ENCODE measurements around the gene AKAP13. TPM values are rescaled to one million over a fixed set of nuclear protein-coding genes. Genes with fewer than 3 reads are reported as not detected.
"Not testable (repeated sequence)": the region's sequence is repeated elsewhere in the genome, so short reads cannot be mapped to it uniquely, and the experiment has no call there.

AKAP13 gene
- total and polyA plus RNA-seq, 2 donors (not counting 1 experiment from before 2014, with no cell fraction given) = 73.8 to 358 TPM

DNA sequence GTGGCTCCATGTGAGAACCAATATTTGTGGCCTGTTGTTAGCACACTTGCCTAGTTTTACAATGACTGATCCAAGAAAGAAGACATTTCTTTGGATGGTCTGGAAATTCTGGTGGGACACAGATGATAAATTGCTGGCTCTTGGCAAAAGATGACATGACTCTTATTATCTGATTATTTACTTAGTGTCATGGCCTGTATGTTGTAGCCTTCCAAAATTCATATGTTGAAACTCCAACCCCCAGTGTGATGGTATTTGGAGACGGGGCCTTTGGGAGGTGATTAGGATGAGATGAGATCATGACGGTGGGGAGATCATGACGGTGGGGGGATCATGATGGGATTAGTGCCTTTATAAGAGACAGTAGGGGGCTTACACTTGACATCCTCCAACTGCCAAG lies 30.0 kb upstream of the AKAP13 start:
- no peaks in the 10 kb centered on the region for H4K20me1 ChIP-seq (ENCODE audit: control insufficient read depth, insufficient read depth, low read length, poor library complexity, severe bottlenecking)
- H3K4me2 ChIP-seq (replicated peaks; ENCODE audit: low read depth, low read length, poor library complexity, severe bottlenecking) = no peak overlapping the region
- no peaks in the 10 kb centered on the region for H3K36me3 ChIP-seq (replicated peaks in 1 of 2; ENCODE audit: control extremely low read depth in 1 of 2, control insufficient read depth in 1 of 2, extremely low read depth in 1 of 2, insufficient read depth in 2 of 2, low read length in 1 of 2)
- Mint-ChIP-seq H3K27ac (no peak overlapping the region), H3K9me3 (ENCODE audit: insufficient read depth) (no peaks in the 10 kb centered on the region), H3K4me3 (no peak overlapping the region), H3K4me1 (peaks cover 8% of the 10 kb centered on the region), H3K27me3 (no peaks in the 10 kb centered on the region)
- no peaks in the 10 kb centered on the region for H3K9me3 ChIP-seq (ENCODE audit: control extremely low read depth in 1 of 3, control insufficient read depth in 2 of 3, insufficient read depth in 1 of 3, low read length in 2 of 3)
- TF ChIP-seq, protein P1, sequence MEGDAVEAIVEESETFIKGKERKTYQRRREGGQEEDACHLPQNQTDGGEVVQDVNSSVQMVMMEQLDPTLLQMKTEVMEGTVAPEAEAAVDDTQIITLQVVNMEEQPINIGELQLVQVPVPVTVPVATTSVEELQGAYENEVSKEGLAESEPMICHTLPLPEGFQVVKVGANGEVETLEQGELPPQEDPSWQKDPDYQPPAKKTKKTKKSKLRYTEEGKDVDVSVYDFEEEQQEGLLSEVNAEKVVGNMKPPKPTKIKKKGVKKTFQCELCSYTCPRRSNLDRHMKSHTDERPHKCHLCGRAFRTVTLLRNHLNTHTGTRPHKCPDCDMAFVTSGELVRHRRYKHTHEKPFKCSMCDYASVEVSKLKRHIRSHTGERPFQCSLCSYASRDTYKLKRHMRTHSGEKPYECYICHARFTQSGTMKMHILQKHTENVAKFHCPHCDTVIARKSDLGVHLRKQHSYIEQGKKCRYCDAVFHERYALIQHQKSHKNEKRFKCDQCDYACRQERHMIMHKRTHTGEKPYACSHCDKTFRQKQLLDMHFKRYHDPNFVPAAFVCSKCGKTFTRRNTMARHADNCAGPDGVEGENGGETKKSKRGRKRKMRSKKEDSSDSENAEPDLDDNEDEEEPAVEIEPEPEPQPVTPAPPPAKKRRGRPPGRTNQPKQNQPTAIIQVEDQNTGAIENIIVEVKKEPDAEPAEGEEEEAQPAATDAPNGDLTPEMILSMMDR (IDR thresholded peaks at IDR 0.05) = no peak
- TF ChIP-seq EZH2 (IDR thresholded peaks at IDR 0.05; ENCODE audit: borderline replicate concordance, insufficient read depth, low read depth, low read length, poor library complexity, severe bottlenecking) = no peak
- H3K79me2 ChIP-seq (ENCODE audit: control insufficient read depth, insufficient read depth, low read length) = no peaks in the 10 kb centered on the region
- DNase-seq (no peak), ATAC-seq (ENCODE audit: low read depth) (no peak)
- 100% methylated on average over 1 of the region's 3 CpGs for WGBS (ENCODE audit: insufficient coverage)
- H3K27ac ChIP-seq (ENCODE audit: low read length in 2 of 2) = no peak overlapping the region
- intact Hi-C loops (cut with micrococcal nuclease) = no loop called here
- H2AFZ ChIP-seq (ENCODE audit: insufficient read depth, low read depth, low read length, poor library complexity, severe bottlenecking) = no peak overlapping the region
- ChIA-PET POLR2A (no interaction called here), CTCF (no interaction called here)
- H3K4me3 ChIP-seq (ENCODE audit: control extremely low read depth in 1 of 5, extremely low read depth in 1 of 5, insufficient read depth in 1 of 5, low read depth in 2 of 5, low read length in 4 of 5) = no peak overlapping the region
- H3K27me3 ChIP-seq (replicated peaks in 1 of 4; ENCODE audit: control extremely low read depth in 1 of 4, control insufficient read depth in 3 of 4, insufficient read depth in 4 of 4, low read length in 3 of 4) = no peaks in the 10 kb centered on the region
- H3K4me1 ChIP-seq (ENCODE audit: control insufficient read depth in 2 of 2, insufficient read depth in 2 of 2, low read length in 2 of 2) = no peaks in the 10 kb centered on the region
- H3K9ac ChIP-seq (ENCODE audit: low read length) = no peak overlapping the region

DNA sequence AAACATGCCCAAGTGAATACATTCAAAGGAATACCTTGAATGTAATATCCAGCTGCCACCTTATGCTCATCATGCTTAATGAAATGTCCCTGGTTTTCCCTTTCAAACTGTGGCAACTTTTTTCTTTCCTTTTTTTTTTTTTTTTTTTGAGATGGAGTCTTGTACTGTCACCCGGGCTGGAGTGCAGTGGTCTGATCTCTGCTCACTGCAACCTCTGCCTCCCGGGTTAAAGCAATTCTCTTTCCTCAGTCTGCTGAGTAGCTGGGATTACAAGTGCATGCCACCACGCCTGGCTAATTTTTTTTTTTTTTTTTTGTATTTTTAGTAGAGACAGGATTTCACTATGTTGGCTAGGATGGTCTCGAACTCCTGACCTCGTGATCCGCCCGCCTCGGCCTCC lies 28.9 kb upstream of the AKAP13 start:
- WGBS (ENCODE audit: insufficient coverage) = 87% methylated on average over 2 of the region's 8 CpGs
- H3K4me3 ChIP-seq (ENCODE audit: control extremely low read depth in 1 of 5, extremely low read depth in 1 of 5, insufficient read depth in 1 of 5, low read depth in 2 of 5, low read length in 4 of 5); H3K9ac ChIP-seq (ENCODE audit: low read length); H3K27me3 Mint-ChIP-seq; H2AFZ ChIP-seq (ENCODE audit: insufficient read depth, low read depth, low read length, poor library complexity, severe bottlenecking); H3K79me2 ChIP-seq (ENCODE audit: control insufficient read depth, insufficient read depth, low read length); H3K27ac ChIP-seq (ENCODE audit: low read length in 2 of 2); H3K4me1 Mint-ChIP-seq; H3K27ac Mint-ChIP-seq; H3K4me3 Mint-ChIP-seq; H4K20me1 ChIP-seq (ENCODE audit: control insufficient read depth, insufficient read depth, low read length, poor library complexity, severe bottlenecking); H3K4me1 ChIP-seq (ENCODE audit: control insufficient read depth in 2 of 2, insufficient read depth in 2 of 2, low read length in 2 of 2); DNase-seq; H3K27me3 ChIP-seq (replicated peaks in 1 of 4; ENCODE audit: control extremely low read depth in 1 of 4, control insufficient read depth in 3 of 4, insufficient read depth in 4 of 4, low read length in 3 of 4); ATAC-seq (ENCODE audit: low read depth); intact Hi-C loops (cut with micrococcal nuclease); POLR2A ChIA-PET; H3K9me3 ChIP-seq (ENCODE audit: control extremely low read depth in 1 of 3, control insufficient read depth in 2 of 3, insufficient read depth in 1 of 3, low read length in 2 of 3); H3K4me2 ChIP-seq (replicated peaks; ENCODE audit: low read depth, low read length, poor library complexity, severe bottlenecking); H3K9me3 Mint-ChIP-seq (ENCODE audit: insufficient read depth); H3K36me3 ChIP-seq (replicated peaks in 1 of 2; ENCODE audit: control extremely low read depth in 1 of 2, control insufficient read depth in 1 of 2, extremely low read depth in 1 of 2, insufficient read depth in 2 of 2, low read length in 1 of 2): not testable (repeated sequence)
- CTCF ChIA-PET = interaction anchor here (0.9 to 1.6 kb wide), 2 partner anchors 21 to 56 kb away, joined by 3 to 7 read pairs; no protein-coding TSS in a partner anchor

All from B cell (primary cell).